Heart left ventricle (tissue), 16 donors: ENCODE data around the gene BCAR1. TPM values are rescaled to one million over a fixed set of nuclear protein-coding genes. Genes with fewer than 3 reads are reported as not detected.

Experiments used
- ATAC-seq, 4 donors: fragments of 200-7000 bp; cut with Tn5 transposase; one replicate each; pipeline ENCODE4 v1.9.1; 2020 to 2022; ENCODE audit warnings: moderate library complexity in 4 of 4, mild to moderate bottlenecking in 3 of 4, moderate number of reproducible peaks in 1 of 4
- DNase-seq, 5 donors: peaks; one replicate each; pipeline ENCODE4 v3.0.0-alpha.2; 2020
- H3K27ac ChIP-seq, 12 donors: fragments of 200-600 bp; sonication (generic) in 4 of 12; one replicate each; pipeline versions ENCODE4 v1.5.0 to v1.8.0; 2016 to 2022; ENCODE audit warnings: mild to moderate bottlenecking in 2 of 12
- H3K27me3 ChIP-seq, 9 donors: fragments of 200-600 bp; sonication (generic) in 2 of 9; one replicate each; pipeline versions ENCODE4 v1.5.1 to v1.8.0; 2016 to 2022; ENCODE audit warnings: mild to moderate bottlenecking in 3 of 9
- H3K36me3 ChIP-seq, 9 donors: fragments of 200-600 bp; sonication (generic) in 2 of 9; one replicate each; pipeline versions ENCODE4 v1.5.0 to v1.8.0; 2018 to 2022; ENCODE audit warnings: mild to moderate bottlenecking in 2 of 9
- H3K4me1 ChIP-seq, 12 donors: fragments of 200-600 bp; sonication (generic) in 4 of 12; one replicate each; pipeline versions ENCODE4 v1.5.0 to v1.8.0; 2016 to 2022; ENCODE audit warnings: mild to moderate bottlenecking in 3 of 12
- H3K4me3 ChIP-seq, 12 donors: fragments of 200-600 bp; sonication (generic) in 4 of 12; one replicate each; pipeline versions ENCODE4 v1.5.0 to v1.8.0; 2017 to 2022; ENCODE audit warnings: mild to moderate bottlenecking in 9 of 12, moderate library complexity in 4 of 12
- H3K9me3 ChIP-seq, 12 donors: fragments of 200-600 bp; sonication (generic) in 4 of 12; one replicate each; pipeline versions ENCODE4 v1.5.0 to v1.8.0; 2016 to 2022; ENCODE audit warnings: mild to moderate bottlenecking in 1 of 12
- POLR2A ChIP-seq, 2 donors: fragments of 450-650 bp; IDR thresholded peaks; one replicate each; pipeline ENCODE4 v1.6.1; 2017; ENCODE audit warnings: antibody characterized with exemption in 2 of 2, mild to moderate bottlenecking in 2 of 2, moderate library complexity in 2 of 2
- WGBS, 4 donors: extraction: QIAGEN DNeasy Blood & Tissue Kit in 2 of 4; methylation state at CpG; one replicate each; pipeline versions ENCODE4 v1.1.5 to v1.1.7; 2013 to 2018; 5-methylcytosine and 5-hydroxymethylcytosine counted together
- intact Hi-C, 10 donors: fragments of 100-400 bp; cut with DNase I; formaldehyde crosslinking; loops; one replicate each; pipeline versions ENCODE4 v1.11.1 to v1.14.2; 2022
- polyA plus RNA-seq, 2 donors: library from polyadenylated mRNA; stranded (reverse); fragments of 200-250 nt; gene quantifications; one replicate each; pipeline ENCODE4 v1.2.3, GENCODE V29; 2013
- total RNA-seq, 9 donors: library from RNA; depleted of rRNA in 2 of 9; stranded (reverse); fragments of >200 nt in 2 of 9; fragmentation: NEBNext Ultra II Directional in 3 of 9; extraction: Animal tissue kit (Norgen Biotek cat#: 25700) in 3 of 9; gene quantifications; one replicate each; pipeline versions ENCODE4 v1.1.0 to v1.2.4, GENCODE V29; 2016 to 2023
- TF ChIP-seq, protein P1 (sequence below), 12 donors: fragments of 200-600 bp; sonication (generic) in 4 of 12; IDR thresholded peaks; one replicate each; pipeline versions ENCODE4 v1.5.0 to v1.8.0; 2018 to 2022; ENCODE audit warnings: antibody characterized with exemption in 12 of 12, mild to moderate bottlenecking in 5 of 12
- donor health status: ischemic (EF 13 %, LVEDD 7.1; RV severe dilation, severe dysfunction).
- donor health status: healthy with polysubstance abuse.
- donor health status: DM: no; HTN: yes; CAD: no.
- donor health status: DM: no; HTN: no; CAD: no.
- donor health status: ischemic (EF 25% LVEDD 6.9; RV normal size, moderate dysfunction).
- donor health status: ischemic (EF 25% LVEDD 5.7; RV mildly dilated, moderate dysfunction).
- donor health status: healthy.
- donor health status: DM: yes; HTN: yes; CAD: no.
- donor health status: ischemic (EF 35%, LVEDD 5.7; RV mildly dilated, moderate dysfunction).
- donor health status: nonischemic (EF 11% LVEDD 7.7; RV severe dilation, severe dysfunction).
- donor health status: DM: yes; HTN: yes; CAD: no.
- donor health status: PGD.
- donor health status: ischemic (EF 29% LVEDD 5.4; RV normal size, mild dysfunction).
- donor health status: nonischemic (EF 23%, LVEDD 6.1; RV moderate dilation, normal function).

BCAR1 gene
- total and polyA plus RNA-seq, 11 donors, result 51.4 to 129 (median 72.0) TPM

DNA sequence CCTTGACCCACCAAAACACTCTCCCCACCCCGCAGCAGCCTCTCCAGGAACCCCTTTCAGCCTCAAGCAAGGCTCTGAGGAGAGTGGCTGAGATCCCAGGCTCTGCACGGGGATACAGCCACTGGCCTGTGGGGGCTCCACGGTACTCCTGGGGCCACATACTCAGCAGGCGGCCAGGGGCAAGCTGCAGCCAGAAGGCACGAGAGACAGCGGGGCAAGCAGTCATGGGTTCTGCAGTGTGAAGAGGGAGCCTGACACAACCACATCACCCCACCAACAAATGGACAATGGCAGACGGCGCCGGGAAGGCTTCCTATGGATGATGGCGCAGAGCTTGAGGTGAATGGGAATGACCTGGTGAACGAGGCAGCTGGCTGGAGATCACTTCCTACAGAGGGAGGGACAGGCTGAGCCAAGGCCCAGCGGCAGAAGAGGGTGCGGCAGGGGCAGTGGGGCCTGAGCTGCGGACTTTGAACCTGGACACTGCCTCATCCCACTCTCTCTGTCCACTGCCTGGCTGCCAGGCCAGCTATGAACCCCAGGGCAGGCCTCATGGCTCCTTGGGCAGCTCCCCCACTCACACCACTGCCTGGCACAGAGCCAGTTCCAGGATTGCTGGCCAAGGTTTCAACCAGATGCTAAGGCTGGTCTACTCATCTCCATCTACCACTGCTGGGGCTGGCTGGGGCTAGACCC lies 10.8 kb upstream of the BCAR1 start:
- 44 to 64% (median 56%) methylated on average over 13 to 14 of the region's 14 CpGs for WGBS, 4 donors
- peaks cover 0 to 50% (median 0%) of the 10 kb centered on the region in 9 donors for H3K27me3 ChIP-seq
- peaks cover 36 to 88% (median 69%) of the 10 kb centered on the region in 12 donors for H3K4me1 ChIP-seq
- peak overlapping the region in 10 of 12 donors; percentile 31 to 99 (median 96) for H3K27ac ChIP-seq
- H3K4me3 ChIP-seq, result peak overlapping the region in 3 of 12 donors; percentile 4 to 10 (median 7)
- TF ChIP-seq, protein P1, sequence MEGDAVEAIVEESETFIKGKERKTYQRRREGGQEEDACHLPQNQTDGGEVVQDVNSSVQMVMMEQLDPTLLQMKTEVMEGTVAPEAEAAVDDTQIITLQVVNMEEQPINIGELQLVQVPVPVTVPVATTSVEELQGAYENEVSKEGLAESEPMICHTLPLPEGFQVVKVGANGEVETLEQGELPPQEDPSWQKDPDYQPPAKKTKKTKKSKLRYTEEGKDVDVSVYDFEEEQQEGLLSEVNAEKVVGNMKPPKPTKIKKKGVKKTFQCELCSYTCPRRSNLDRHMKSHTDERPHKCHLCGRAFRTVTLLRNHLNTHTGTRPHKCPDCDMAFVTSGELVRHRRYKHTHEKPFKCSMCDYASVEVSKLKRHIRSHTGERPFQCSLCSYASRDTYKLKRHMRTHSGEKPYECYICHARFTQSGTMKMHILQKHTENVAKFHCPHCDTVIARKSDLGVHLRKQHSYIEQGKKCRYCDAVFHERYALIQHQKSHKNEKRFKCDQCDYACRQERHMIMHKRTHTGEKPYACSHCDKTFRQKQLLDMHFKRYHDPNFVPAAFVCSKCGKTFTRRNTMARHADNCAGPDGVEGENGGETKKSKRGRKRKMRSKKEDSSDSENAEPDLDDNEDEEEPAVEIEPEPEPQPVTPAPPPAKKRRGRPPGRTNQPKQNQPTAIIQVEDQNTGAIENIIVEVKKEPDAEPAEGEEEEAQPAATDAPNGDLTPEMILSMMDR (IDR thresholded peaks at IDR 0.05), result no peak
- TF ChIP-seq POLR2A (IDR thresholded peaks at IDR 0.05), result no peak
- H3K9me3 ChIP-seq, result no peaks in the 10 kb centered on the region
- intact Hi-C loops, result loop anchor here in 2 of 10 donors (5.0 kb wide), 1 partner anchor 45 kb away; no protein-coding TSS in a partner anchor
- DNase-seq (peak in 4 of 5 donors; percentile 35 to 70 (median 54)), ATAC-seq (no peak)
- H3K36me3 ChIP-seq, result peaks cover 0 to 5% (median 0%) of the 10 kb centered on the region in 9 donors

DNA sequence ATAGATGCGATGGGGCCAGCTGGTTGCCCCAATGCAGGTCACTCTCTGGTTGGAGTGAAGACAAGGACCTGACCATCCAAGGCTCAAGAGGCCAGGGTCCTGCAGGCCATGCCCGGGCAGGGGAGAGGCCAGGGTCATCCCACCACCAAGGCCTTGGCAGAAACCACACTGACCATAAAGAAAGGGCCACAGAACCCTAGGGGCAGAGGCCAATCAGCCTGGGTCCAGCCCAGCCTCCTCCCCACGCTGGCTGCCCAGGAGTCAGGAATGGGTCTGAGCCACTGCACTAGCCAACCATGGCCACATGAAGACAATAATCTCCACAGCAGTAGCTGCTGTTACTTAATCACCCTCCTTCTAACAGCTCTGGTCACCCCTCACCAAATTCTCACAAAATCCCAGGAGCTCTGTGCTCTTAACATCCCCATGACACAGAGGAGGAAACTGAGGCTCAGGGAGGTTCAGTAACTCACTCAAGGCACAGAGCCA lies 10.2 kb upstream of the BCAR1 start:
- intact Hi-C loops, result loop anchor here in 2 of 10 donors (5.0 kb wide), 1 partner anchor 46 kb away; no protein-coding TSS in a partner anchor
- Histone ChIP-seq H3K9me3 (no peaks in the 10 kb centered on the region), H3K36me3 (peaks cover 0 to 5% (median 0%) of the 10 kb centered on the region in 9 donors), H3K27ac (peak overlapping the region in 6 of 12 donors; percentile 15 to 98 (median 66)), H3K4me1 (peaks cover 41 to 88% (median 72%) of the 10 kb centered on the region in 12 donors), H3K4me3 (no peak overlapping the region), H3K27me3 (peaks cover 0 to 45% (median 0%) of the 10 kb centered on the region in 9 donors)
- WGBS, 4 donors, result 88 to 100% (median 90%) methylated on average over 2 to 3 of the region's 3 CpGs
- no peak for ATAC-seq
- no peak for TF ChIP-seq POLR2A (IDR thresholded peaks at IDR 0.05)
- TF ChIP-seq, protein P1 (IDR thresholded peaks at IDR 0.05), result no peak
- peak in 1 of 5 donors; percentile 70 for DNase-seq

DNA sequence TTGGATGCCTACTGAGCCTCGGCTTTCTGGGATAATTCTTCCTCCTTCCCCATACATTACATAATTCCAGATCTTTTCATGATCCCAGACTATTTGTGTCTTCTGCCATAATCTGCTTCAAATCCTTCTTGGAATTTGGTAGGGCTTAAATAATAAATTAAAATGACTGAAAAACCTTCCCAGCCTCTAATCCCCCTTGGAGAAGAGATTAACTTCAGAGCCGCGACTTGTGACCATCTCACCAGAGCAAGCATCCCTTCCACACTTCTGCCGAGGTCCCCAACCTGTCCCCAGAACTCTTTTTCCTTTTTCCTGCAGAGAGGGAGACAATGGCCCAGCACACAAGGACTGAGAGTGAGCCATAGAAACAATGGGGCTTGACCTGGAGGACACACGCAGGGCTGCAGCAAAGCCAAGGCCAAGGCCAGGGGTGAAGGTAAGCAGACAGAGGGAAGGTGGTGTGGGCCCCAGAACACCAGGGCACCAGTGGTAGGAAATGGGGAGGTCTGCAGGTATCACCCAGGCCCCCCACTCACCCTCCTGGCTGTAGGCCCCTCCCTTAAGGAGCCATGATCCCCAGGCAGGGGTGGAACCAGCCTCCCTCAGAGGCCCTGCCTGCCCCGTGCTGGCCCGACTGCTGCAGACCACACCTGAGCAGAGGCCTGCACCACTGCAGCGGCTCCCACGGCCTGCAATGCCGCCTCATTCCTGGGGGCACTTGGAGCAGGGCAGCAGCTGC lies 9.6 kb upstream of the BCAR1 start:
- intact Hi-C loops, result loop anchor here in 2 of 10 donors (5.0 kb wide), 1 partner anchor 46 kb away; no protein-coding TSS in a partner anchor
- H3K36me3 ChIP-seq, result peaks cover 0 to 5% (median 0%) of the 10 kb centered on the region in 9 donors
- H3K27me3 ChIP-seq, result peaks cover 0 to 39% (median 0%) of the 10 kb centered on the region in 9 donors
- ATAC-seq (no peak), DNase-seq (no peak)
- peaks cover 41 to 88% (median 73%) of the 10 kb centered on the region in 12 donors for H3K4me1 ChIP-seq
- TF ChIP-seq, protein P1 (IDR thresholded peaks at IDR 0.05), result no peak
- no peaks in the 10 kb centered on the region for H3K9me3 ChIP-seq
- H3K27ac ChIP-seq, result peak overlapping the region in 3 of 12 donors; percentile 15 to 38 (median 31)
- 69 to 73% (median 72%) methylated on average over 6 to 10 of the region's 10 CpGs for WGBS, 4 donors
- no peak overlapping the region for H3K4me3 ChIP-seq

DNA sequence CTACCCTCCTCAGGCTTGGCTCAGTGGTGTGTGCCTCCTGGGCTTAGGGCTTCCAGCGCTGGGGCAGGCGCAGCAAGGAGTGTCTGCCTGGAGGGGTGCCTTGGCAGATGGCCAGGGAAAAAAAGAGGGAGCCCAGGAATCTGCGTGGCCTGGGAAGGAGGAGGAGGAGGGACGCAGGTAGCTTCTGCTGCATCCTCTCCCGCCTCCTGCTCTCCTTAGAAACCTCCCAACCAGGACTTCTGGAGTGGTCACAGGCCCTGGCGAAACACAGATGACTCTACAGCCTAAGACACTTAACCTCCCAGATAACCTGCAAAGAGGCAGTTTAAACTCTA lies 7.3 kb upstream of the BCAR1 start:
- intact Hi-C loops, result loop anchor here in 2 of 10 donors (10.0 kb wide), 1 partner anchor 46 kb away; no protein-coding TSS in a partner anchor
- Histone ChIP-seq H3K27me3 (peaks cover 0 to 16% (median 0%) of the 10 kb centered on the region in 9 donors), H3K9me3 (no peaks in the 10 kb centered on the region), H3K4me1 (peaks cover 47 to 98% (median 84%) of the 10 kb centered on the region in 12 donors), H3K27ac (no peak overlapping the region), H3K36me3 (peaks cover 0 to 5% (median 0%) of the 10 kb centered on the region in 9 donors), H3K4me3 (no peak overlapping the region)
- TF ChIP-seq, protein P1 (IDR thresholded peaks at IDR 0.05), result no peak
- no peak for TF ChIP-seq POLR2A (IDR thresholded peaks at IDR 0.05)
- DNase-seq (no peak), ATAC-seq (no peak)
- WGBS, 4 donors, result 62 to 69% (median 65%) methylated on average over 6 of the region's 6 CpGs
